Neutrophil (primary cell): Measurements from ENCODE around the gene GDF10.

Experiments
- H3K27ac ChIP-seq: fragments of 200-600 bp; sonication (generic); 2 replicates; pipeline ENCODE4 v1.5.1; 2016; ENCODE audit warnings: mild to moderate bottlenecking, moderate library complexity
- H3K27me3 ChIP-seq: fragments of 200-600 bp; sonication (generic); 2 replicates; pipeline ENCODE4 v1.6.0; 2016; ENCODE audit warnings: mild to moderate bottlenecking
- H3K36me3 ChIP-seq: fragments of 200-600 bp; sonication (generic); 2 replicates; pipeline ENCODE4 v1.5.1; 2017
- H3K4me1 ChIP-seq, 2 experiments: fragments of 200-600 bp in 1 of 2; sonication (generic) in 1 of 2; 1 replicate in 1 of 2; 2 replicates in 1 of 2; pipeline versions ENCODE4 v1.5.1 to v1.6.1; 2013 to 2016; ENCODE audit warnings: low read depth in 1 of 2, low read length in 1 of 2, mild to moderate bottlenecking in 1 of 2, moderate library complexity in 1 of 2; ENCODE audit not compliant: control insufficient read depth in 1 of 2, insufficient read depth in 1 of 2
- H3K4me3 ChIP-seq, 2 experiments: fragments of 200-600 bp in 1 of 2; sonication (generic) in 1 of 2; 1 replicate in 1 of 2; 2 replicates in 1 of 2; pipeline ENCODE4 v1.5.1; 2013 to 2016; ENCODE audit warnings: low read depth in 1 of 2, low read length in 1 of 2, mild to moderate bottlenecking in 1 of 2, moderate library complexity in 1 of 2
- H3K9me3 ChIP-seq: fragments of 200-600 bp; sonication (generic); 2 replicates; pipeline ENCODE4 v1.5.1; 2016
- TF ChIP-seq, protein P1 (sequence below): fragments of 200-600 bp; sonication (generic); IDR thresholded peaks from 2 replicates; pipeline ENCODE4 v1.5.1; 2016; ENCODE audit warnings: antibody characterized with exemption

Gene GDF10

DNA sequence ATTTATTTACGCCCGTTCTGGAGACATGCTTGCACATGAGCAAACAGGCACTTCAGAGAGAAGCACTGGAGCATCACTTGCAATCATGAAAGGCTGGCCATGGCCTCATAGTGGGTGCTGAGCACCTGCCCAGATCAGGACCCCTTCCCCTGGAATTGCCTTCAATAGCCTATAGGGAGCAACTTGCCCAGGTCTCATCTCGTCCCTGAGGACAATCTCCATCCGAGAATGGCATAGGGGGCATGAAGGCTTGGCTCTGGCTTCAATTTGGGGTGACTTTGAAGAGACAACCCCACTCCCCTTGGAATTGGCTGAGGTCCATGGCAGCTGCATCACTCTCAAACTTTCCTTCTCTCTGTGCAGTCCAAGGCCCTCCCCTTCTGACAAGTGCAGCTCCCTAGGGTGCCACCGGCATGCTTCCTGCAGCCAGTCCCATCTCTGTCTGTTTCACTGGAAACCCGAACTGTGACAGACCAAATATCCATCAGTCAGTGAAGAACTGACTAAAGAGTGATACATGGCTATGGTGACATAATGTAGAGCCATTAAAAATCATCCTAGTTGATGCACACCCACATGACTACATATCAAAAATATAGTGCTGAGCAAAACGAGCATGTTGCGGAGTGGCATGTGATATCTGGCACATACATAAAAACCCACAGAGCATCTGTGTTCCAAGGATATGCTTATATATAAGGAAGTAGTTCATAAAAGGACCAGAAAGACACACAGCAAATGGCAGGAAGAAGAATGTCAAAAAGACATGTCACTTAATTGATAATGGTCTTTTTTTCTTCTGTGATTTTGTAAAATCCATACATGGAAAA, 34.7 kb downstream of the GDF10 start:
- H3K9me3 ChIP-seq: no peaks in the 10 kb centered on the region
- no peaks in the 10 kb centered on the region for H3K4me1 ChIP-seq
- H3K4me3 ChIP-seq: no peak overlapping the region
- no peaks in the 10 kb centered on the region for H3K36me3 ChIP-seq
- H3K27ac ChIP-seq: no peak overlapping the region
- H3K27me3 ChIP-seq: peaks cover 3% of the 10 kb centered on the region
- TF ChIP-seq, protein P1, sequence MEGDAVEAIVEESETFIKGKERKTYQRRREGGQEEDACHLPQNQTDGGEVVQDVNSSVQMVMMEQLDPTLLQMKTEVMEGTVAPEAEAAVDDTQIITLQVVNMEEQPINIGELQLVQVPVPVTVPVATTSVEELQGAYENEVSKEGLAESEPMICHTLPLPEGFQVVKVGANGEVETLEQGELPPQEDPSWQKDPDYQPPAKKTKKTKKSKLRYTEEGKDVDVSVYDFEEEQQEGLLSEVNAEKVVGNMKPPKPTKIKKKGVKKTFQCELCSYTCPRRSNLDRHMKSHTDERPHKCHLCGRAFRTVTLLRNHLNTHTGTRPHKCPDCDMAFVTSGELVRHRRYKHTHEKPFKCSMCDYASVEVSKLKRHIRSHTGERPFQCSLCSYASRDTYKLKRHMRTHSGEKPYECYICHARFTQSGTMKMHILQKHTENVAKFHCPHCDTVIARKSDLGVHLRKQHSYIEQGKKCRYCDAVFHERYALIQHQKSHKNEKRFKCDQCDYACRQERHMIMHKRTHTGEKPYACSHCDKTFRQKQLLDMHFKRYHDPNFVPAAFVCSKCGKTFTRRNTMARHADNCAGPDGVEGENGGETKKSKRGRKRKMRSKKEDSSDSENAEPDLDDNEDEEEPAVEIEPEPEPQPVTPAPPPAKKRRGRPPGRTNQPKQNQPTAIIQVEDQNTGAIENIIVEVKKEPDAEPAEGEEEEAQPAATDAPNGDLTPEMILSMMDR: no peak

DNA sequence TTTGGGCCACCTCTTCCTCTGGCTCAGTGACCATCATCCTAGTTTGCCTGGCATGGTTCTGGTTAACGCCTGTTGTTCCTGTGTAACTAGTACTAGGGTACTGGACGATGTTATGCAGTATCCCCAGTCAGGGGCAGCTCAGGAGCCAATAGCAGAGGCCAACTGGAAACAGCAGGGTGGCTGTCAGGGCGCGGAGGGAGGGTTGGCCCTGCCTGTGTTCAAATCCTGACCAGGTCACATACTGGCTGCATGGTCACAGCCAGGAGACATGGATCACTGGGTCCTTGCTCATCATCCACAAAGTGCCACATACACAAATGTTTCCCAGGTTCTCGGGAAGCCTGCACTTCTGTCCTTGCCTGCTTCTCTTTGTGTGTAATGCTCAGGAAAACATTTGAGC, 35.9 kb downstream of the GDF10 start:
- Histone ChIP-seq H3K27me3 (peaks cover 3% of the 10 kb centered on the region), H3K4me1 (no peaks in the 10 kb centered on the region), H3K4me3 (no peak overlapping the region), H3K9me3 (no peaks in the 10 kb centered on the region), H3K36me3 (no peaks in the 10 kb centered on the region), H3K27ac (no peak overlapping the region)
- TF ChIP-seq, protein P1: no peak

GRCh38 chr10:47336387-47337134, 36.6 kb downstream of the GDF10 start:
- TF ChIP-seq, protein P1: no peak
- no peaks in the 10 kb centered on the region for H3K9me3 ChIP-seq

GRCh38 chr10:47337310-47337709, 37.3 kb downstream of the GDF10 start:
- Histone ChIP-seq H3K27ac (no peak overlapping the region), H3K4me1 (no peaks in the 10 kb centered on the region), H3K27me3 (peaks cover 3% of the 10 kb centered on the region), H3K4me3 (no peak overlapping the region), H3K36me3 (no peaks in the 10 kb centered on the region), H3K9me3 (no peaks in the 10 kb centered on the region)
- TF ChIP-seq, protein P1: no peak

More at GRCh38 chr10:47336387-47337134, 36.6 kb downstream of the GDF10 start:
- no peaks in the 10 kb centered on the region for H3K36me3 ChIP-seq
- H3K27me3 ChIP-seq: peaks cover 3% of the 10 kb centered on the region
- H3K27ac ChIP-seq: no peak overlapping the region
- H3K4me3 ChIP-seq: no peak overlapping the region
- no peaks in the 10 kb centered on the region for H3K4me1 ChIP-seq

DNA sequence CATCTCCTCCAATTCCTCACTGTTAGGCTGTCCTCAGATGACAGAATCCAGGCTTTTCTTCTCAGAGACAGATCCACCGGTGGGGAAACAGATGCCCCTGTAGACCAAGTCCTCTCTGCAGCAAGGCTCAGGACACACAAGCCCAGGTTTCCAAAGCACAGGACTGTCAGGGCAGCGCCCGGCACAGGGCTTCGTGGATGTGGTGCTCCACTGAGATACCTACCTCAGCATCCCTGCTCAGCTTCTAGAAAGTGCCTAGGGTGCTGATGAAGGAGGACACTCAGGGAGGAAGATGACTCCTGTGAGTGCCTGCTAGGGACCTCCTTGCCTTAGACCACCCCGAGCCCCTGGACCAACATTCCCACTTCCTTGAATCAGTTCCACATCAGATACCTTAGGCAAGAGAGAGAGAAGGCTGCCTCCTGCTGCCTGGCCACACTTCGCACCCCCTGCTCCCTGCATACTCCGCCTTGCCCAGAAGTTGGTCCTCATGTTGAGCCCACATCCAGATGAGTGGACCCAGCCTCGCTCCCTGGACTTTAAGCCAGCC, 39.3 kb downstream of the GDF10 start:
- H3K27me3 ChIP-seq: peaks cover 3% of the 10 kb centered on the region
- H3K4me1 ChIP-seq: no peaks in the 10 kb centered on the region
- TF ChIP-seq, protein P1: no peak
- H3K4me3 ChIP-seq: no peak overlapping the region
- no peaks in the 10 kb centered on the region for H3K9me3 ChIP-seq
- no peak overlapping the region for H3K27ac ChIP-seq
- H3K36me3 ChIP-seq: no peaks in the 10 kb centered on the region
